Subcutaneous adipose tissue (tissue), 4 donors: ENCODE measurements around the gene DAAM2. TPM values are rescaled to one million over a fixed set of nuclear protein-coding genes. Genes with fewer than 3 reads are reported as not detected.

ENCODE experiments used
- total RNA-seq, 4 donors: library from RNA; depleted of rRNA; stranded (reverse); fragments of >200 nt; gene quantifications; one replicate each; pipeline ENCODE4 v1.1.0, GENCODE V29; 2016
- TF ChIP-seq, protein P1 (sequence below): fragments of 450-650 bp; IDR thresholded peaks from one replicate; pipeline ENCODE4 v1.5.1; 2016; ENCODE audit warnings: low read depth, mild to moderate bottlenecking, control low read depth, antibody characterized with exemption, moderate library complexity

The DAAM2 gene
- total RNA-seq, 4 donors from 2014 or later, result 36.7 to 125 (median 53.2) TPM

DNA sequence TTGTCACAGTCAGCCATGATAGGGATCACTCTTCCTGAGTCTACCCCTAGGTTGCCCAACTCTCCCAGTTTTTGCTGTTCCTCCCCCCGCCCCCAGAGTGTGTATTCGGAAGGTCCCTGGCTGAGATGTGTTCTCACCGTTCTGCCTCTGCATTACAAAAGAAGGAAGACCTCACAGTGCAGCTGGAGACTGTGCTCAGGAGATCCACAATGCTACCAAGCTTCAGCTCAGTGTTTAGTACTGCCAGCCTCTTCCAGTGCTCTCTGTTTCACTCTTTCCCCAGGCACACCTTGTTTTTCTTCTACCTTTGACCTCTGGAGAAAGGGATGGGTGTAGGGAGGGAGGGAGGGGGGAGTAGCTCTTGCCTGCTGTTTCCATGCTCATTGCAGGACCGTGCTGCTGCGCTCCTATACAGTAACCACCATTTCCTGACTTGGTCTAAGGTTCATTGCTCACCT is 155.5 kb downstream of the DAAM2 start:
- TF ChIP-seq, protein P1, sequence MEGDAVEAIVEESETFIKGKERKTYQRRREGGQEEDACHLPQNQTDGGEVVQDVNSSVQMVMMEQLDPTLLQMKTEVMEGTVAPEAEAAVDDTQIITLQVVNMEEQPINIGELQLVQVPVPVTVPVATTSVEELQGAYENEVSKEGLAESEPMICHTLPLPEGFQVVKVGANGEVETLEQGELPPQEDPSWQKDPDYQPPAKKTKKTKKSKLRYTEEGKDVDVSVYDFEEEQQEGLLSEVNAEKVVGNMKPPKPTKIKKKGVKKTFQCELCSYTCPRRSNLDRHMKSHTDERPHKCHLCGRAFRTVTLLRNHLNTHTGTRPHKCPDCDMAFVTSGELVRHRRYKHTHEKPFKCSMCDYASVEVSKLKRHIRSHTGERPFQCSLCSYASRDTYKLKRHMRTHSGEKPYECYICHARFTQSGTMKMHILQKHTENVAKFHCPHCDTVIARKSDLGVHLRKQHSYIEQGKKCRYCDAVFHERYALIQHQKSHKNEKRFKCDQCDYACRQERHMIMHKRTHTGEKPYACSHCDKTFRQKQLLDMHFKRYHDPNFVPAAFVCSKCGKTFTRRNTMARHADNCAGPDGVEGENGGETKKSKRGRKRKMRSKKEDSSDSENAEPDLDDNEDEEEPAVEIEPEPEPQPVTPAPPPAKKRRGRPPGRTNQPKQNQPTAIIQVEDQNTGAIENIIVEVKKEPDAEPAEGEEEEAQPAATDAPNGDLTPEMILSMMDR, result no peak

DNA sequence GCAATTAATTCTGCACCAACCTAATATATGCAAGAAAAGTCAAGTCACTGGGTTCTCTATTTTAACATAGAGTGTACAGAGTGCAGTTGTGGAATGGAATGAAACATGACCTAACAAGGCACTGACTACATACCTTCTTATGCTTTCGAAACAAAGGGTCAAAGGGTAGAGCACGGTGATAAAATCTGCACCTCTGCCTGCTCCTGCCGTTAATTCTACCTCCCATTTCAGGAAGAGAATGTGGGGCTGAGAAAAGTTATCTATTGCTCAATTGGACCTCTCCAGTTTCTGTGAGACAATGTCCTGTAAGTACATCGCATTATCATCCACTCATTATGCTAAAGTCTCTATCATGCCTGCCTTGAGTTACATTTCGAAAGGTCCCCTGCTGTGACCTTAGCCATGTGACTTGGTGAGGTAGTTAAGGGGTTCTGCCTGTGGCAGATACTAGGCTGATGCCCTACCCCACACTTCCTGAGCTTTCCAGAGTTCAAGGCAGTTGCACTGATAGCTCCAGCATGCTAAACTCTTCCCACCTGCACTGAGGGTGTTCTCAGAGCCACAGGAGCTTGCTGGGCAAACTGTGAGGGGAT is 156.1 kb downstream of the DAAM2 start:
- TF ChIP-seq, protein P1, result no peak

DNA sequence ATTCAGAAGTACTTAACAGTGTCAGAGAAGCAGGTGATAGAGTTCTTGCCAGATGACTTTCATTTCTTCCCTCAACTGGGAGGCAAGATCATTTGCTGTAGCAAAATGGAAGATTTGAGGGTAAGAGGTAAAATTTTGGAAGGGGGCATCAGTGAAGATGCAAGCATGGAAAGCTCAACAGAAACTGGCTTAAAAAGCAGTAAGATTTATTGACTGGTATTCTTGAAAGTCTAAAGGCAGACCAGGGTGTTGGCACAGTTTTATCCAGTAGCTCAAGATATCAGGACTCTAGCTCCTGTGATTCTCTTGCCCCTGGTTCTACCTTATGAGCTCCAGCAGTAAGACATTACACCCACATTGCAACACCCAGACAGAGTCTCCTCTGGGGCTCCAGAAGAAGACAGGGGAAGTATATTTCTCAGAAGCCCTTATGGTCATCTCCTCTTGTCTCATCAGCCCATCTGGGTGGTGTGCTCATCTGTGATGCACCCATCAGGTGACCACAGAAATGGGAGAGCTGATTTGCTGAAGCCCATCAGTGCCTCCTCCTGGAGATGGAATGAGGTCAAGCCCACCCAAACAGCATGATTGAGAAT is 158.0 kb downstream of the DAAM2 start:
- TF ChIP-seq, protein P1, result no peak

DNA sequence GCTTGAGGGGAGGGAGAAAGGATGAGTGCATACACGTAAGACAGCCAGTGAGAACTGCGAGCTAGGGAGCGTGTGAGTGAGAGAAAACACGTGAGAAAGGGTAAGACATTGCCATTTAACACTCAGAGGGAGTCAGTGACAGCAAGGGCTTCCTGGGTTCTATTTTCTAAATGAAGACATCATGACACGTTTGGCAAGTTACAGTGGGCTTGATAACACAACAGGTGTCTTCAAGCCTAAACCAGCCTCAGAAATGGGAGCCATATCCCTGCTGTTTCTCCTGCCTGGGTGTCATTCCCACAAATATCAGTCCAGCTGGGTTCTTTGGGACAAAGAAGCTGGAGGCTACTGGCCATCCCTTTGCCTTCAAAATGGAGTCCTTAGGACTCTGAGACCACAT is 159.0 kb downstream of the DAAM2 start:
- TF ChIP-seq, protein P1, result no peak

DNA sequence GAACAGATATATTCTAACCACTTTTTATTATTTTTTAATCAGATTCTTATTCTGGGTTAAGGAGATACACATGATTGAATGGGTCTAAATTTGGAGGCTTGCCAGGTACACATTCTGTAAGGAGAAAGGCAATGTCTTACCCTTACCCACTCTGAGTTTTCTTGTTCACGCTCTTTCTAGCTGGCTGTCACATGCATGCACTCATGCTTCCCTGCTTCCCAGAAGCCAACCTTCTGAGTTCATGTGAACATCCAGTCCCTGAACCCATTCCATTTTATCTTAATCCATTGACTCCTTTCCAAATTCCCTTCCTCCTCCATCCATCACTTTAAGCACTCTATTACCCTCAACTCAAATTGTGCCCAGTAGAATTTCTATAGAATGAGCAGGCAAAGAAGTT is 159.5 kb downstream of the DAAM2 start:
- TF ChIP-seq, protein P1, result no peak

DNA sequence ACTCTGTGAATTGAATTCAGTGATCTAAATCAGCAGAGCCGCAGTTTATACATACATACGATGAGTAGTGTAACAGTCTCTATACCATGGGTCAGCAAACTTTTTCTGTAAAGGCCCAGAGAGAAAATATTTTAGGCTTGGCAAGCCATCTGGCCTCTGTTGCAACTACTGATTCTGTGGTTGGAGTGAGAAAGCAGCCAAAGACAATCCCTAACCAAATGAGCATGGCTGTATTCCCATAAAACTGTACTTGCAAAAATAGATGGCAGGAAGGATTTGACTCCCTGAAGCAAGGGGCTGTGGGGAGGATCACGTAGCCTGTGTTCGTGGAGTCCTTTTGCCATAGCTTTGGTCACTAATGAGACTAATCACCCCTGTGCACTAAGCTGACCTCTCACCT is 160.0 kb downstream of the DAAM2 start:
- TF ChIP-seq, protein P1, result no peak

DNA sequence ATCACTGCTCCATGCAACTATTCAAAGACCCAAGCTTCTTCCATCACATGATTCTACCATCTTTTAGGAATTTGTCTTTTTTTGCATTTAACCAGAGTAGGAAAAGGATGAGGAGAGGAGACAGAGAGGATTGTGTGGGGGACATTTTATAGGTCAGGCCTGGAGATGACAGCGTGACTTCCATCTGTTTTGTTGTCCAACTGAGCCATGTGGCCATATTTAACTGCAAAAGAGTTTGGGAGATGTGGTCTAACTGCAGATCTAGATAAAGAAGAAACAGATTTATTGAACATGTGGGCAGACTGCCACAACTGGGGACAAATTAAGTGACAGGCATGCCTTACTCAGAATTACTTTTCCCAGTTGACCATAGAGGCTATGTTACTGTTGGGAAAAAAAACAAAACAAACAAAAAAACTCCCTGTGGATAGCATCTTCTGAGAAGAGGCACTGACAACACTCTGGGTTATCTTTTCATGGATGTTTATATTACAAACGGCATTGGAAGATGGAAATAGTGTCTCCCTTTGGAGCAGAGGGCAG is 161.0 kb downstream of the DAAM2 start:
- TF ChIP-seq, protein P1, result no peak
